Body of pancreas (tissue), 4 donors: ENCODE data around the gene ZP1.

Experiments used
- POLR2A ChIP-seq, 3 donors: fragments of 450-650 bp; IDR thresholded peaks; one replicate each; pipeline ENCODE4 v1.6.1; 2016; ENCODE audit warnings: antibody characterized with exemption in 3 of 3, mild to moderate bottlenecking in 2 of 3
- TF ChIP-seq, protein P1 (sequence below), 7 experiments: fragments of 450-650 bp in 4 of 7; fragments of 200-600 bp in 3 of 7; sonication (generic) in 3 of 7; IDR thresholded peaks; one replicate each; pipeline ENCODE4 v1.5.1; 2016 to 2019; ENCODE audit warnings: antibody characterized with exemption in 7 of 7

DNA sequence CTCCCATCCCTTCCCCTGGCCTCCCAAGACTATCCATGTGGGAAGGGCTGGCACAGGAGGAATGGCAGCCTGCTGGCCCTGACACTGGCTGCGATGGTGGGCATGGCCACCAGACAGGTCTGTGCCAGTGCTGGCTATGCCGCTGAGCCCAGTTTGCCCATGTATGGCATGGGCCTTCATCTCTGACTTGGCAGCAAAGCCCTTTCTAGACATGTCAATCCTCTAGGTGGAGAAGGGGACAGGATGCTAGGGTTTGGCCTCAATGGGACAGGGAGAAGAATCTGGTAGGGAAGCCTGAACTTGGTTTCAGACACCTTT, 8.8 kb downstream of the ZP1 start:
- TF ChIP-seq, protein P1, sequence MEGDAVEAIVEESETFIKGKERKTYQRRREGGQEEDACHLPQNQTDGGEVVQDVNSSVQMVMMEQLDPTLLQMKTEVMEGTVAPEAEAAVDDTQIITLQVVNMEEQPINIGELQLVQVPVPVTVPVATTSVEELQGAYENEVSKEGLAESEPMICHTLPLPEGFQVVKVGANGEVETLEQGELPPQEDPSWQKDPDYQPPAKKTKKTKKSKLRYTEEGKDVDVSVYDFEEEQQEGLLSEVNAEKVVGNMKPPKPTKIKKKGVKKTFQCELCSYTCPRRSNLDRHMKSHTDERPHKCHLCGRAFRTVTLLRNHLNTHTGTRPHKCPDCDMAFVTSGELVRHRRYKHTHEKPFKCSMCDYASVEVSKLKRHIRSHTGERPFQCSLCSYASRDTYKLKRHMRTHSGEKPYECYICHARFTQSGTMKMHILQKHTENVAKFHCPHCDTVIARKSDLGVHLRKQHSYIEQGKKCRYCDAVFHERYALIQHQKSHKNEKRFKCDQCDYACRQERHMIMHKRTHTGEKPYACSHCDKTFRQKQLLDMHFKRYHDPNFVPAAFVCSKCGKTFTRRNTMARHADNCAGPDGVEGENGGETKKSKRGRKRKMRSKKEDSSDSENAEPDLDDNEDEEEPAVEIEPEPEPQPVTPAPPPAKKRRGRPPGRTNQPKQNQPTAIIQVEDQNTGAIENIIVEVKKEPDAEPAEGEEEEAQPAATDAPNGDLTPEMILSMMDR (IDR thresholded peaks at IDR 0.05) = no peak
- no peak for TF ChIP-seq POLR2A (IDR thresholded peaks at IDR 0.05)
